ENCODE data around the gene SERPINB6.
"Not testable (repeated sequence)": the region's sequence is repeated elsewhere in the genome, so short reads cannot be mapped to it uniquely, and the experiment has no call there.

The SERPINB6 gene

DNA sequence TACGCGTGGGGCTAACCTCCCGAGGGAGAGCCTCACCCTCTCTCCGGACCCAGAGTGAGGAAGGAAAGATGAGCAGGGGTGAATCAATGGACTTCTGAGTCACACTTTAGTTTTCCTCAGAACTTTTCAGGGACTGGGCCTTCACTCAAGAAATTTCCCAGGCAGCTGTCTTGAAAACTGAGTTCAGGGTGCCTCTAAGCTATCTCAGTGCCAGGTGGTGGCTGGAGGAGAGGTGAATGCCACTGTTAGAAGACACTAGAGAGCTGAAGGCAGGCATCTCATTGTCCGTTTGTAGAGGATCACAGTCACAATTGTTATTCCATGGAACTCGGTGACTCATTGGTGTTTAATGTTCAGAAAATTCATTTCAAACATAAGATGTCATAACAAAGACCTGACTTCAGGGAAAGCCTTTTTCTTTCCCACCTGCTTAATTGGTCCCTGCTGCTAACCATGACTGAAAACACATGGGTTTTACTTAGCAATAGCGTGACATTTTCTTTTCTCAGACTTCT, 5.3 kb upstream of the SERPINB6 start:
- DNase-seq (ENCODE audit: low read depth, low spot score), result no peak

DNA sequence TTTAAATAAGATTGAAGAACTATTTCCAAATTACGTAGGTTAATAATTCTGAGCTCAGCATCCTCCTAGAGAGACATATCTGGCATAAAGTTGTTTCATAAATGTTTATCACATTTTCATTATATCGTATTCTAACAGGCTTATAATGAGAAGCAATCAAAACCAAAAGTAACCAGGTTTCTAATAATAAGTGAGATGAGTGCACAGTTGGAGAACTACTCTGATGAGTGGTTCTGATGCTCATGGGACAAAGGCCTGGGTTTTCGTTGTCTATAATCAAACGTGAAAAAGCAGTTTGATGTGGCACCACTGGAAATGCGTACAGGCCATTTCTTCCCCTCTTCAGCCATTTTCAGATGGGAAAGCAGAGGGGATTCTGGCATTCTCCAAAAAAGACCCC, 4.7 kb upstream of the SERPINB6 start:
- Histone ChIP-seq H3K36me3 (ENCODE audit: insufficient read depth, low read length) (no peaks in the 10 kb centered on the region), H3K9ac (ENCODE audit: insufficient read length) (no peak overlapping the region), H3K9me3 (ENCODE audit: low read depth, low read length) (no peaks in the 10 kb centered on the region), H3K27ac (no peak overlapping the region), H3K4me3 (no peak overlapping the region)
- TF ChIP-seq EZH2 (IDR thresholded peaks at IDR 0.05), result no peak
- no peak for DNase-seq (ENCODE audit: low read depth, low spot score)

More for the DNA sequence above, 5.3 kb upstream of the SERPINB6 start:
- no peak overlapping the region for H3K4me3 ChIP-seq
- TF ChIP-seq POLR2AphosphoS5 (IDR thresholded peaks at IDR 0.05; ENCODE audit: borderline replicate concordance, low read depth, low read length) (no peak), FOXP2 (optimal IDR thresholded peaks at IDR 0.05; ENCODE audit: control extremely low read depth, extremely low read length, insufficient read depth) (no peak), EZH2 (IDR thresholded peaks at IDR 0.05) (no peak)
- H3K27ac ChIP-seq, result no peak overlapping the region
- no peaks in the 10 kb centered on the region for H3K36me3 ChIP-seq (ENCODE audit: insufficient read depth, low read length)
- no peak overlapping the region for H3K9ac ChIP-seq (ENCODE audit: insufficient read length)
- no peaks in the 10 kb centered on the region for H3K9me3 ChIP-seq (ENCODE audit: low read depth, low read length)

DNA sequence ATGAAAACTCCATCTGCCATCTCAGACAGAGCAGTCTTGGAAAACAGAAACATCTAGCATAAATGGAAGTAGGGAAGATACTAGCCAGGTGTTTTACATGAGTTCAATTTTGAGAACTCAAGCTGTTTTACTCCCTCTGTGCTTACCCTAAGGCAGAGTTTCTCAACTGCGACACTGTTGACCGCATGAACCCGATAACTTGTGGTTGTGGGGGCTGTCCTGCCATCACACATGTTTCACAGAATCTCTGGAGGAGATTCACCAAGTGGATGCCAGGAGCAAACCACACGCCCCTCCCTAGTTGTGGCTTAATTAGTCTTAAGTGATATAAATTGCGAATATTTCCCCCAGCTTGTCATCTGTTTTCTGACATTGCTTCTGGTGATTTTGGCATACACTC, 2.3 kb upstream of the SERPINB6 start:
- Histone ChIP-seq H3K36me3 (ENCODE audit: insufficient read depth, low read length) (no peaks in the 10 kb centered on the region), H3K4me3 (no peak overlapping the region), H3K27ac (no peak overlapping the region), H3K9me3 (ENCODE audit: low read depth, low read length) (no peaks in the 10 kb centered on the region), H3K9ac (ENCODE audit: insufficient read length) (no peak overlapping the region)
- TF ChIP-seq POLR2AphosphoS5 (IDR thresholded peaks at IDR 0.05; ENCODE audit: borderline replicate concordance, low read depth, low read length) (no peak; the same call in 1 of the 2 replicates), EZH2 (IDR thresholded peaks at IDR 0.05) (no peak), FOXP2 (optimal IDR thresholded peaks at IDR 0.05; ENCODE audit: control extremely low read depth, extremely low read length, insufficient read depth) (no peak)
- no peak for DNase-seq (ENCODE audit: low read depth, low spot score)

DNA sequence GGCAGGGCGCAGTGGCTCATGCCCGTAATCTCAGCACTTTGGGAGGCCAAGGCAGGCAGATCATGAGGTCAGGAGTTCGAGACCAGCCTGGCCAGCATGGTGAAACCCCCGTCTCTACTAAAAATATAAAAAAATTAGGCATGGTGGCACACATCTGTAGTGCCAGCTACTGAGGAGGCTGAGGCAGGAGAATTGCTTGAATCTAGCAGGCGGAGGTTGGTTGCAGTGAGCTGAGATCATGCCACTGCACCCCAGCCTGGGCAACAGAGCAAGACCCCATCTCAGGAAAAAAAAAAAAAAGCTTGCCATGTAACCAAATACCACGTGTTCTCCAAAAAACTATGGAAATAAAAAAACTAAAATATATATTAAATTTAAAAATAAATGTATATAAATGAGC, 1.8 kb upstream of the SERPINB6 start:
- H3K9ac ChIP-seq (ENCODE audit: insufficient read length); H3K27ac ChIP-seq; H3K4me3 ChIP-seq; H3K36me3 ChIP-seq (ENCODE audit: insufficient read depth, low read length); H3K9me3 ChIP-seq (ENCODE audit: low read depth, low read length); DNase-seq (ENCODE audit: low read depth, low spot score): not testable (repeated sequence)

DNA sequence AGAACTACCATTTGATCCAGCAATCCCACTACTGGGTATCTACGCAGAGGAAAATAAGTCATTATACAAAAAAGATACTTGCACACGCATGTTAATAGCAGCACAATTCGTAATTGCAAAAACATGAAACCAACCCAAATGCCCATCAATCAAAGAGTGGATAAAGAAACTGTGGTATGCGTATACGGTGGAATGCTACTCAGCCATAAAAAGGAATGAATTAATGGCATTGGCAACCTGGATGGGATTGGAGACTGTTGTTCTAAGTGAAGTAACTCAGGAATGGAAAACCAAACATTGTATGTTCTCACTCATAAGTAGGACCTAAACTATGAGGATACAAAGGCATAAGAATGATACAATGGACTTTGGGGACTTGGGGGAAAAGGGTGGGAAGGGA, 1.3 kb upstream of the SERPINB6 start:
- not testable (repeated sequence) for H3K4me3 ChIP-seq; DNase-seq (ENCODE audit: low read depth, low spot score); H3K9ac ChIP-seq (ENCODE audit: insufficient read length); H3K9me3 ChIP-seq (ENCODE audit: low read depth, low read length); H3K36me3 ChIP-seq (ENCODE audit: insufficient read depth, low read length); H3K27ac ChIP-seq

DNA sequence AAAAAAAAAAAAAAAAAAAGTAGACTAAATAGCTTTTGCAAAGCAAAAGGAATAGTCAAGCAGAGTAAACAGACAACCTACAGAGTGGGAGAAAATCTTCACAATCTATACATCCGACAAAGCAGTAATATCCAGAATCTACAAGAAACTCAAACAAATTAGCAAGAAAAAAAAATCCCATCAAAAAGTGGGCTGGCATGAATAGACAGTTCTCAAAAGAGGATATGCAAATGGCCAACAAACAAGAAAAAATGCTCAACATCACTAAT, 786 bp upstream of the SERPINB6 start:
- not testable (repeated sequence) for DNase-seq (ENCODE audit: low read depth, low spot score); H3K27ac ChIP-seq; H3K4me3 ChIP-seq; H3K36me3 ChIP-seq (ENCODE audit: insufficient read depth, low read length); H3K9ac ChIP-seq (ENCODE audit: insufficient read length); H3K9me3 ChIP-seq (ENCODE audit: low read depth, low read length)

DNA sequence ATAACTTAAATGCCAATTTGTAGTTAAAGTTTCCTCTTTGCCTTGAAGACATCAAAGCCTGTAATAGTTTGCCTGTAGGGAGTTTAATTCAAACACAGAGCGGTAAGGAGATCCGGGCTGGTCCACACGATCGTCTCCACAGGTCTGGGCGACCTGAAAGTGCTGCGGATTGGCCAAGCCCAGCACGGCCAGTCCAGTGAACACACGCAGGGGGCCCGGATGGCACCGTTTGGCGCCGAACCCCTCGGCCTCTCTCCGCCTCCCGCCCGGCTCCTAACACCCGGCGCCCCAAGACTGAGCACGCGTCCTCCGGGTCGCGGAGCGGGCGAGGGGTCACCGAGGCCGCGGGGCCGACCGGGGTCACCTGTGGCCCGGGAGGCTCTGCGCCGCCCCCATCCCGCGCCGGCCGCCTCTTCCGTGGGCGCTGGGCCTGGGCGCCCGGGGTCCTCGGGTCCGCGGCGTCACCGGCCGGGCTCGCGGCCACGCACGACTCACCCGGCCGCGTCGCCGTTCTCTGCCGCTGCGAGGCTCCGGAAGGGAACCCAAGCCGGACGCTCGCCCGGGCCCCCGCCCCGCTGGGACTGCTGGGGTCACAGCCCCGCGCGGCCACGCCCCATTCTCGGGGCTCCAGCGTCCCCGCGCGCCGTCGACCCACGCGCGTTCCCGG, 481 bp downstream of the SERPINB6 start:
- no peaks in the 10 kb centered on the region for H3K9me3 ChIP-seq (ENCODE audit: low read depth, low read length)
- peak overlapping the region; percentile 77 for H3K9ac ChIP-seq (ENCODE audit: insufficient read length)
- H3K4me3 ChIP-seq, result peak overlapping the region; percentile 80
- no peaks in the 10 kb centered on the region for H3K36me3 ChIP-seq (ENCODE audit: insufficient read depth, low read length)
- TF ChIP-seq EZH2 (IDR thresholded peaks at IDR 0.05) (no peak), POLR2AphosphoS5 (IDR thresholded peaks at IDR 0.05; ENCODE audit: borderline replicate concordance, low read depth, low read length) (no peak), FOXP2 (optimal IDR thresholded peaks at IDR 0.05; ENCODE audit: control extremely low read depth, extremely low read length, insufficient read depth) (no peak)
- H3K27ac ChIP-seq, result no peak overlapping the region
- no peak for DNase-seq (ENCODE audit: low read depth, low spot score)

DNA sequence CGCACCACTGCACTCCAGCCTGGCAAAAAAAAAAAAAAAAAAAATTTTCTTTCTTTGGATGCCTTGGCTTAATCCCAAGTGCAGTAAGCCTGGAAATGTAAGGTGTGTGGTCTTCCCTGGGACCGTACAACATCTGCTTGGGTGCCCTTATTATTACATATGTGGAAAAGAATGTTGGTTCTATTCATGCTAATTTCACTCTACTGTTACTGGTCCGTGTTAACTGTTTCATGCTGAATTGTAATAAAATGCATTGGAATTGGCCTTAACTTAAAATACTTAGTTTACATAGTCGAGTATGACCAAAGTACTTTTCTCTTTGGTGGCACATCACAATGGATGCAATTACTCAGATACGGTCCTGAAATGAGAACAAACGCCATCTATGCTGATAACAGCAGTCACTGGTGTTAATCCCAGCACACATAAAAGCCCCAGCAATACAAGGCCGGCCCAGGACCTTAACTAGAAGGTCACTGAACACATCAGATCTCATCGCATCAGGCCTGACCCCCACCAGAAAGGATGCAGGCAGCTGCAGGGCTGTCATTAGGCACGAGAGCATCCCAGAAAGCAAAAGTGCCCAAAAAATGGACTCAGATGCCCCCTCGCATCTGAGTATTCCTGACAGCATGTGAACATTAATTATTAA, 1.2 kb downstream of the SERPINB6 start:
- Histone ChIP-seq H3K27ac (no peak overlapping the region), H3K4me3 (no peak overlapping the region), H3K36me3 (ENCODE audit: insufficient read depth, low read length) (no peaks in the 10 kb centered on the region), H3K9me3 (ENCODE audit: low read depth, low read length) (no peaks in the 10 kb centered on the region), H3K9ac (ENCODE audit: insufficient read length) (no peak overlapping the region)
- DNase-seq (ENCODE audit: low read depth, low spot score), result no peak
- TF ChIP-seq POLR2AphosphoS5 (IDR thresholded peaks at IDR 0.05; ENCODE audit: borderline replicate concordance, low read depth, low read length) (no peak), EZH2 (IDR thresholded peaks at IDR 0.05) (no peak), FOXP2 (optimal IDR thresholded peaks at IDR 0.05; ENCODE audit: control extremely low read depth, extremely low read length, insufficient read depth) (no peak)

DNA sequence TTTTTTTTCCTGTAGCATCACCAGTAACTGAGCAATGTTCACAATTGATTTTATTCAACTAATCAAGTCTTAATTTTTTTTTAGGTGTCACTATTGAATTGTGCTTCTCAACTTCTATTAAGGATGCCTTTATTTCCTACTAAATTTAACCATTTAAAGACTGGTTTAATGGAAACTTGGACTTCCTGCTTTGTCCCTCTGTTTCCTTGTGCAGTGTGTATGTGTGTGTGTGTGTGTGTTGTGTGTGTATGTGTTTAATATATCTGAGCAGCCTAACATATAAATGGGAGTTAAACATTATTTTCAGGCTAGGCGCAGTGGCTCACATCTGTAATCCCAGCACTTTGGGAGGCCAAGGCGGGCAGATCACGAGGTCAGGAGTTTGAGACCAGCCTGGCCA, 1.8 kb downstream of the SERPINB6 start:
- H3K9me3 ChIP-seq (ENCODE audit: low read depth, low read length), result no peaks in the 10 kb centered on the region
- no peak overlapping the region for H3K9ac ChIP-seq (ENCODE audit: insufficient read length)
- H3K4me3 ChIP-seq, result no peak overlapping the region
- no peak overlapping the region for H3K27ac ChIP-seq
- no peaks in the 10 kb centered on the region for H3K36me3 ChIP-seq (ENCODE audit: insufficient read depth, low read length)
- TF ChIP-seq POLR2AphosphoS5 (IDR thresholded peaks at IDR 0.05; ENCODE audit: borderline replicate concordance, low read depth, low read length), result no peak
- no peak for DNase-seq (ENCODE audit: low read depth, low spot score)
